A549 (cell line): ENCODE data around the gene GRID1. TPM values are rescaled to one million over a fixed set of nuclear protein-coding genes. Genes with fewer than 3 reads are reported as not detected.

Experiments used
- ATAC-seq, 2 experiments: fragments of 200-7000 bp in 1 of 2; fragments of >200 bp in 1 of 2; cut with Nextera tagmentation in 1 of 2; cut with Tn5 transposase in 1 of 2; 3 replicates each; pipeline versions ENCODE4 v1.8.0 to v1.9.1; 2018 to 2020; ENCODE audit warnings: mild to moderate bottlenecking in 1 of 2, moderate library complexity in 1 of 2
- CTCF ChIA-PET: fragments of 300-600 bp; sonication (Branson Sonifier 250); formaldehyde crosslinking; extraction: SDS; loops from one replicate; lab custom pipeline; 2021; ENCODE audit warnings: antibody characterized with exemption, inconsistent platforms; lab: Yijun Ruan, JAX
- POLR2A ChIA-PET: fragments of 350-600 bp; formaldehyde crosslinking; extraction: SDS; loops from one replicate; lab custom pipeline; 2021; ENCODE audit warnings: antibody characterized with exemption, inconsistent platforms; lab: Yijun Ruan, JAX
- DNase-seq, 2 experiments: peaks; one replicate each; pipeline versions ENCODE4 v3.0.0 to v3.0.0-alpha.2; 2011 to 2016; ENCODE audit warnings: low read depth in 1 of 2, low spot score in 1 of 2
- FAIRE-seq: peaks from 2 replicates; lab custom pipeline; 2011; peaks lifted over from hg19 to GRCh38; lab: Jason Lieb, UNC
- H3K27ac ChIP-seq, 2 experiments: fragments of >200 bp; sonication (Bioruptor Twin); formaldehyde crosslinking; 3 replicates each; pipeline ENCODE4 v1.5.1; 2016 to 2017
- H3K4me1 ChIP-seq: fragments of >200 bp; sonication (Bioruptor Twin); formaldehyde crosslinking; 3 replicates; pipeline ENCODE4 v1.6.1; 2016
- H3K4me2 ChIP-seq: fragments of >200 bp; sonication (Bioruptor Twin); formaldehyde crosslinking; 3 replicates; pipeline ENCODE4 v1.6.1; 2016
- H3K4me3 ChIP-seq: fragments of >200 bp; sonication (Bioruptor Twin); formaldehyde crosslinking; 3 replicates; pipeline ENCODE4 v1.5.1; 2016
- H3K9me3 ChIP-seq: fragments of >200 bp; sonication (Bioruptor Twin); formaldehyde crosslinking; 3 replicates; pipeline ENCODE4 v1.6.1; 2016
- BHLHE40 ChIP-seq: IDR thresholded peaks from 2 replicates; pipeline ENCODE4 v1.6.1; 2012; ENCODE audit warnings: low read depth, low read length, inconsistent platforms
- CBX8 ChIP-seq: fragments of 200-600 bp; sonication (generic); IDR thresholded peaks from 2 replicates; pipeline ENCODE4 v1.6.1; 2016
- CHD2 ChIP-seq: fragments of 150-350 bp; IDR thresholded peaks from 2 replicates; pipeline ENCODE4 v1.6.1; 2014; ENCODE audit warnings: low read length; ENCODE audit not compliant: partially characterized antibody
- CHD4 ChIP-seq: fragments of 200-600 bp; sonication (generic); IDR thresholded peaks from 2 replicates; pipeline ENCODE4 v1.6.1; 2016; ENCODE audit warnings: antibody characterized with exemption, mild to moderate bottlenecking, borderline replicate concordance
- EHF ChIP-seq: fragments of 250-450 bp; sonication (Bioruptor Pico); IDR thresholded peaks from 2 replicates; pipeline ENCODE4 v1.5.0; 2020; ENCODE audit warnings: mild to moderate bottlenecking
- EHMT2 ChIP-seq: fragments of 200-600 bp; sonication (generic); IDR thresholded peaks from 2 replicates; pipeline ENCODE4 v1.6.1; 2016; ENCODE audit warnings: antibody characterized with exemption, low read depth, mild to moderate bottlenecking, moderate library complexity
- ELK1 ChIP-seq: fragments of 150-350 bp; IDR thresholded peaks from 2 replicates; pipeline ENCODE4 v1.6.1; 2014; ENCODE audit warnings: low read depth, mild to moderate bottlenecking, low read length
- ESRRA ChIP-seq: fragments of 150-350 bp; IDR thresholded peaks from 2 replicates; pipeline ENCODE4 v1.6.1; 2014; ENCODE audit warnings: mild to moderate bottlenecking, low read length, borderline replicate concordance
- FOSB ChIP-seq: fragments of 250-450 bp; sonication (Bioruptor Pico); IDR thresholded peaks from 2 replicates; pipeline ENCODE4 v1.5.0; 2020; ENCODE audit warnings: mild to moderate bottlenecking, moderate library complexity
- FOSL2 ChIP-seq, 2 experiments: fragments of 450-650 bp in 1 of 2; fragments of >200 bp in 1 of 2; sonication (Bioruptor Twin) in 1 of 2; formaldehyde crosslinking; IDR thresholded peaks; 2 replicates each; pipeline versions ENCODE4 v1.5.0 to v1.6.1; 2016 to 2020; ENCODE audit warnings: mild to moderate bottlenecking in 1 of 2, moderate library complexity in 1 of 2
- FOXS1 ChIP-seq: fragments of 250-450 bp; sonication (Bioruptor Pico); IDR thresholded peaks from 2 replicates; pipeline ENCODE4 v1.5.0; 2020; ENCODE audit warnings: mild to moderate bottlenecking, moderate library complexity
- GATA3 ChIP-seq: IDR thresholded peaks from 2 replicates; pipeline ENCODE4 v1.6.1; 2012; ENCODE audit warnings: borderline replicate concordance
- HDAC2 ChIP-seq: fragments of 200-600 bp; sonication (generic); IDR thresholded peaks from 2 replicates; pipeline ENCODE4 v1.6.1; 2016
- HES2 ChIP-seq: fragments of >200 bp; sonication (Bioruptor Twin); formaldehyde crosslinking; IDR thresholded peaks from 2 replicates; pipeline ENCODE4 v1.6.1; 2016
- HOXB5 ChIP-seq: fragments of 250-450 bp; sonication (Bioruptor Pico); IDR thresholded peaks from 2 replicates; pipeline ENCODE4 v1.5.0; 2020; ENCODE audit warnings: mild to moderate bottlenecking, moderate library complexity
- JUN ChIP-seq, 2 experiments: fragments of >200 bp; sonication (Bioruptor Twin); formaldehyde crosslinking; IDR thresholded peaks; 2 replicates in 1 of 2; 3 replicates in 1 of 2; pipeline ENCODE4 v1.6.1; 2016 to 2017
- KDM1A ChIP-seq: fragments of 200-600 bp; sonication (generic); IDR thresholded peaks from 2 replicates; pipeline ENCODE4 v1.6.1; 2016; ENCODE audit warnings: low read depth, mild to moderate bottlenecking
- MAZ ChIP-seq: fragments of 150-350 bp; IDR thresholded peaks from 2 replicates; pipeline ENCODE4 v1.6.1; 2014; ENCODE audit warnings: antibody characterized with exemption, low read depth, low read length, borderline replicate concordance
- MYC ChIP-seq: IDR thresholded peaks from 2 replicates; pipeline ENCODE4 v1.6.1; 2012; ENCODE audit warnings: mild to moderate bottlenecking, inconsistent platforms, low read length, improper control_type of control experiment, borderline replicate concordance
- NFE2L2 ChIP-seq: fragments of 150-350 bp; conservative IDR thresholded peaks from 2 replicates; pipeline ENCODE4 v1.6.1; 2014; ENCODE audit warnings: low read length
- NR3C1 ChIP-seq: fragments of >200 bp; sonication (Bioruptor Twin); formaldehyde crosslinking; IDR thresholded peaks from 3 replicates; pipeline ENCODE4 v1.6.1; 2017
- POLR2A ChIP-seq: IDR thresholded peaks from 2 replicates; pipeline ENCODE4 v1.6.1; 2012; ENCODE audit warnings: mild to moderate bottlenecking, low read length
- POLR2AphosphoS2 ChIP-seq: conservative IDR thresholded peaks from 2 replicates; pipeline ENCODE4 v1.6.1; 2012; ENCODE audit warnings: low read length, improper control_type of control experiment, inconsistent platforms
- RARB ChIP-seq: fragments of 250-450 bp; sonication (Bioruptor Pico); IDR thresholded peaks from 2 replicates; pipeline ENCODE4 v1.8.0; 2021; ENCODE audit warnings: mild to moderate bottlenecking, moderate library complexity
- REST ChIP-seq: fragments of 200-600 bp; sonication (generic); IDR thresholded peaks from 2 replicates; pipeline ENCODE4 v1.6.1; 2016; ENCODE audit warnings: antibody characterized with exemption, mild to moderate bottlenecking, moderate library complexity
- SREBF2 ChIP-seq: fragments of 450-650 bp; IDR thresholded peaks from 2 replicates; pipeline ENCODE4 v1.6.1; 2014; ENCODE audit warnings: mild to moderate bottlenecking, moderate library complexity
- TFCP2L1 ChIP-seq: fragments of 250-450 bp; sonication (Bioruptor Pico); IDR thresholded peaks from 2 replicates; pipeline ENCODE4 v1.5.0; 2021; ENCODE audit warnings: mild to moderate bottlenecking
- USF2 ChIP-seq: fragments of 450-650 bp; IDR thresholded peaks from 2 replicates; pipeline ENCODE4 v1.6.1; 2014; ENCODE audit warnings: antibody characterized with exemption
- ZC3H11A ChIP-seq: fragments of 450-650 bp; IDR thresholded peaks from 2 replicates; pipeline ENCODE4 v1.6.1; 2014; ENCODE audit warnings: antibody characterized with exemption, mild to moderate bottlenecking
- ZNF302 ChIP-seq: fragments of 250-450 bp; sonication (Bioruptor Pico); IDR thresholded peaks from 2 replicates; pipeline ENCODE4 v1.9.0; 2021; ENCODE audit warnings: inconsistent platforms, mild to moderate bottlenecking, moderate library complexity
- ZSCAN20 ChIP-seq: fragments of 250-450 bp; sonication (Bioruptor Pico); IDR thresholded peaks from 2 replicates; pipeline ENCODE4 v1.8.0; 2022; ENCODE audit warnings: mild to moderate bottlenecking, moderate library complexity
- WGBS: methylation state at CpG from one replicate; pipeline ENCODE4 v1.1.6; 2017; ENCODE audit errors: missing lambda C conversion rate; 5-methylcytosine and 5-hydroxymethylcytosine counted together
- polyA plus RNA-seq, 4 experiments: library from polyadenylated mRNA; depleted of rRNA in 3 of 4; stranded (reverse); fragments of >200 nt; fragmentation: RNase III in 1 of 4; extraction: RNeasy Plus Mini Kit Qiagen cat#74134 plus additional on column Dnase treatment in 1 of 4; gene quantifications; 2 replicates in 3 of 4; 3 replicates in 1 of 4; pipeline ENCODE4 v1.2.3, GENCODE V29; 2011 to 2017

The GRID1 gene
- polyA plus RNA-seq, 2 of the 4 experiments (the other 2 are of a cell fraction), result 0.14 to 0.30 TPM

GRCh38 chr10:86056672-86057071 lies 309.9 kb downstream of the GRID1 start:
- FAIRE-seq (no peak), ATAC-seq (no peak), DNase-seq (no peak)
- no peak for TF ChIP-seq JUN (IDR thresholded peaks at IDR 0.05)
- no peak for TF ChIP-seq FOSL2 (IDR thresholded peaks at IDR 0.05)
- TF ChIP-seq FOSL2 (CRISPR knock-in tag; IDR thresholded peaks at IDR 0.05), result no peak
- TF ChIP-seq TFCP2L1 (CRISPR knock-in tag), result no peak
- TF ChIP-seq ZC3H11A, result no peak
- TF ChIP-seq USF2, result no peak
- no peak for TF ChIP-seq CBX8
- no peak for TF ChIP-seq ZNF302
- TF ChIP-seq MAZ, result no peak
- no peak for TF ChIP-seq EHF
- TF ChIP-seq BHLHE40, result no peak
- TF ChIP-seq ZSCAN20 (CRISPR knock-in tag), result no peak
- no peak for TF ChIP-seq POLR2AphosphoS2
- no peak for TF ChIP-seq GATA3
- no peak for TF ChIP-seq ESRRA
- TF ChIP-seq FOSB, result no peak
- no peak for TF ChIP-seq NR3C1
- TF ChIP-seq HES2, result no peak
- no peak for TF ChIP-seq HOXB5 (CRISPR knock-in tag)
- no peak for TF ChIP-seq REST
- H3K9me3 ChIP-seq, result no peaks in the 10 kb centered on the region
- POLR2A ChIA-PET, result no interaction called here
- no peaks in the 10 kb centered on the region for H3K4me1 ChIP-seq
- H3K27ac ChIP-seq, result no peak overlapping the region
- 14% methylated on average over 6 of the region's 6 CpGs for WGBS
- H3K4me2 ChIP-seq, result no peak overlapping the region
- no peak overlapping the region for H3K4me3 ChIP-seq
- CTCF ChIA-PET, result no interaction called here

- ChIA-PET CTCF (no interaction called here), POLR2A (no interaction called here)
- DNase-seq (no peak), FAIRE-seq (no peak)
- 0% methylated on average over 1 of the region's 1 CpG for WGBS
- H3K4me2 ChIP-seq, result no peak overlapping the region
- no peaks in the 10 kb centered on the region for H3K9me3 ChIP-seq
- no peaks in the 10 kb centered on the region for H3K4me1 ChIP-seq
- no peak for TF ChIP-seq EHMT2
- TF ChIP-seq SREBF2, result no peak
- TF ChIP-seq CHD4, result no peak
- TF ChIP-seq NFE2L2, result no peak
- no peak for TF ChIP-seq RARB (CRISPR knock-in tag)
- TF ChIP-seq FOXS1 (CRISPR knock-in tag), result no peak
- TF ChIP-seq ELK1, result no peak
- no peak for TF ChIP-seq CHD2
- TF ChIP-seq HDAC2, result no peak
- no peak for TF ChIP-seq POLR2A
- no peak for TF ChIP-seq ZC3H11A
- no peak for TF ChIP-seq KDM1A
- TF ChIP-seq MYC, result no peak
- TF ChIP-seq MAZ, result no peak
- no peak for TF ChIP-seq ZSCAN20 (CRISPR knock-in tag)
- TF ChIP-seq, all 56 proteins: peak for 0
- Histone ChIP-seq H3K27ac (no peak overlapping the region), H3K4me3 (no peak overlapping the region)
- no peak for ATAC-seq
These were observed 310.7 kb downstream of the GRID1 start for GRCh38 chr10:86055928-86056327.
